Thyroid gland (tissue), 4 donors: Measurements from ENCODE around the gene SH3D19. TPM values are rescaled to one million over a fixed set of nuclear protein-coding genes. Genes with fewer than 3 reads are reported as not detected.
"Not testable (repeated sequence)": the region's sequence is repeated elsewhere in the genome, so short reads cannot be mapped to it uniquely, and the experiment has no call there.

Experiments used
- DNase-seq, 2 donors: peaks; one replicate each; pipeline ENCODE4 v3.0.0-alpha.2; 2019
- H3K27ac ChIP-seq, 3 donors: fragments of 200-600 bp; sonication (generic); 1 replicate in 2 of 3; 2 replicates in 1 of 3; pipeline ENCODE4 v1.5.1; 2016 to 2019; ENCODE audit warnings: mild to moderate bottlenecking in 1 of 3, moderate library complexity in 1 of 3
- H3K27me3 ChIP-seq: fragments of 200-600 bp; sonication (generic); one replicate; pipeline ENCODE4 v1.5.1; 2019
- H3K36me3 ChIP-seq, 2 donors: fragments of 200-600 bp; sonication (generic); one replicate each; pipeline ENCODE4 v1.5.1; 2016 to 2019
- H3K4me1 ChIP-seq, 2 donors: fragments of 200-600 bp; sonication (generic); one replicate each; pipeline ENCODE4 v1.5.1; 2017 to 2019
- H3K4me3 ChIP-seq, 3 donors: fragments of 200-600 bp; sonication (generic); replicated peaks in 1 of 3; 1 replicate in 2 of 3; 2 replicates in 1 of 3; pipeline ENCODE4 v1.5.1; 2016; ENCODE audit warnings: mild to moderate bottlenecking in 1 of 3
- H3K9me3 ChIP-seq: fragments of 200-600 bp; sonication (generic); one replicate; pipeline ENCODE4 v1.5.1; 2017
- CTCF ChIP-seq, 6 experiments: fragments of 200-600 bp in 3 of 6; fragments of 450-650 bp in 3 of 6; sonication (generic) in 3 of 6; IDR thresholded peaks; one replicate each; pipeline ENCODE4 v1.5.1; 2016 to 2019; ENCODE audit warnings: antibody characterized with exemption in 6 of 6, mild to moderate bottlenecking in 2 of 6, inconsistent platforms in 1 of 6, moderate library complexity in 1 of 6
- POLR2A ChIP-seq, 2 donors: fragments of 450-650 bp; IDR thresholded peaks; one replicate each; pipeline ENCODE4 v1.6.1; 2017; ENCODE audit warnings: antibody characterized with exemption in 2 of 2, mild to moderate bottlenecking in 2 of 2, moderate library complexity in 1 of 2
- WGBS, 2 donors: methylation state at CpG; one replicate each; pipeline ENCODE4 v1.1.5; 2017; 5-methylcytosine and 5-hydroxymethylcytosine counted together
- intact Hi-C: fragments of 100-400 bp; cut with DNase I; formaldehyde crosslinking; loops from one replicate; pipeline ENCODE4 v1.15.1; 2023
- total RNA-seq, 4 donors: library from RNA; depleted of rRNA; stranded (reverse); fragments of >200 nt; gene quantifications; one replicate each; pipeline ENCODE4 v1.2.3, GENCODE V29; 2016

Gene SH3D19
- total RNA-seq, 4 donors from 2014 or later = 82.0 to 143 (median 113) TPM

GRCh38 chr4:151239608-151240007, 85.8 kb downstream of the SH3D19 start:
- 97% methylated on average over 3 of the region's 3 CpGs for WGBS, 2 donors
- no peaks in the 10 kb centered on the region for H3K9me3 ChIP-seq
- no peak overlapping the region for H3K4me3 ChIP-seq
- no peaks in the 10 kb centered on the region for H3K27me3 ChIP-seq
- H3K4me1 ChIP-seq = peaks cover 13% of the 10 kb centered on the region in 2 donors
- H3K27ac ChIP-seq = no peak overlapping the region
- no peak for DNase-seq
- no peaks in the 10 kb centered on the region for H3K36me3 ChIP-seq
- intact Hi-C loops = no loop called here
- TF ChIP-seq CTCF (IDR thresholded peaks at IDR 0.05) (no peak), POLR2A (IDR thresholded peaks at IDR 0.05) (no peak)

- Histone ChIP-seq H3K36me3 (no peaks in the 10 kb centered on the region), H3K27me3 (no peaks in the 10 kb centered on the region), H3K4me1 (peaks cover 13% of the 10 kb centered on the region in 2 donors), H3K27ac (no peak overlapping the region), H3K9me3 (no peaks in the 10 kb centered on the region), H3K4me3 (no peak overlapping the region)
- DNase-seq = peak; percentile 33 to 34
- WGBS, 2 donors = 10 to 18% methylated on average over 3 of the region's 3 CpGs
- intact Hi-C loops = no loop called here
- TF ChIP-seq POLR2A (IDR thresholded peaks at IDR 0.05) (no peak), CTCF (IDR thresholded peaks at IDR 0.05) (peak in 4 of 6 experiments; percentile 18 to 56 (median 40))
Measured at GRCh38 chr4:151238477-151238876, 86.9 kb downstream of the SH3D19 start.

GRCh38 chr4:151236036-151236435, 89.4 kb downstream of the SH3D19 start:
- DNase-seq = no peak
- no peak overlapping the region for H3K27ac ChIP-seq
- TF ChIP-seq POLR2A (IDR thresholded peaks at IDR 0.05) = no peak
- TF ChIP-seq CTCF (IDR thresholded peaks at IDR 0.05) = no peak
- H3K4me3 ChIP-seq = no peak overlapping the region
- H3K9me3 ChIP-seq = no peaks in the 10 kb centered on the region
- intact Hi-C loops = no loop called here
- 97% methylated on average over 23 of the region's 27 CpGs; no CpG with 5 or more reads in 1 of the 2 donors for WGBS, 2 donors
- H3K36me3 ChIP-seq = no peaks in the 10 kb centered on the region
- H3K27me3 ChIP-seq = no peaks in the 10 kb centered on the region
- H3K4me1 ChIP-seq = peaks cover 13% of the 10 kb centered on the region in 2 donors

- 96 to 100% methylated on average over 1 of the region's 1 CpG for WGBS, 2 donors
- H3K9me3 ChIP-seq, H3K27ac ChIP-seq, H3K36me3 ChIP-seq, H3K4me3 ChIP-seq, DNase-seq, intact Hi-C loops, H3K27me3 ChIP-seq: not testable (repeated sequence)
- H3K4me1 ChIP-seq = peaks cover 13% of the 10 kb centered on the region in 2 donors
Measured at GRCh38 chr4:151235373-151235772, 90.0 kb downstream of the SH3D19 start.

- Histone ChIP-seq H3K27me3 (no peaks in the 10 kb centered on the region), H3K9me3 (no peaks in the 10 kb centered on the region), H3K4me3 (no peak overlapping the region), H3K36me3 (no peaks in the 10 kb centered on the region), H3K27ac (no peak overlapping the region), H3K4me1 (peaks cover 5 to 7% of the 10 kb centered on the region in 2 donors)
- TF ChIP-seq POLR2A (IDR thresholded peaks at IDR 0.05) (no peak), CTCF (IDR thresholded peaks at IDR 0.05) (no peak)
- intact Hi-C loops = no loop called here
- WGBS, 2 donors = 94 to 95% methylated on average over 5 of the region's 5 CpGs
- DNase-seq = no peak
Measured at GRCh38 chr4:151233600-151233999, 91.8 kb downstream of the SH3D19 start.
